A673 (cell line): Measurements from ENCODE around the gene RYR1.

Experiments used
- CTCF ChIP-seq: fragments of 300-800, 200-600 bp; sonication (generic); conservative IDR thresholded peaks from 2 replicates; pipeline ENCODE4 v1.5.1; 2017; ENCODE audit warnings: low read depth, mild to moderate bottlenecking, antibody characterized with exemption, low read length, moderate library complexity, mixed read lengths
- EZH2 ChIP-seq: fragments of 200-600 bp; sonication (generic); IDR thresholded peaks from 2 replicates; pipeline ENCODE4 v1.6.1; 2017; ENCODE audit warnings: borderline replicate concordance, low read depth, mild to moderate bottlenecking, mixed read lengths, antibody characterized with exemption, low read length; ENCODE audit not compliant: poor library complexity, severe bottlenecking

- TF ChIP-seq CTCF (no peak), EZH2 (no peak)
These were observed 121.7 kb downstream of the RYR1 start for GRCh38 chr19:38555200-38555599.
